Measurements from ENCODE around the gene CDC42BPA.
"Not testable (repeated sequence)": the region's sequence is repeated elsewhere in the genome, so short reads cannot be mapped to it uniquely, and the experiment has no call there.

The CDC42BPA gene

GRCh38 chr1:227032396-227032795 is 285.9 kb downstream of the CDC42BPA start:
- Histone ChIP-seq H3K4me1 (ENCODE audit: control insufficient read depth, insufficient read depth, low read length, poor library complexity, severe bottlenecking) (no peaks in the 10 kb centered on the region), H3K36me3 (ENCODE audit: control insufficient read depth, insufficient read depth, low read length) (peaks cover 37% of the 10 kb centered on the region), H3K4me3 (ENCODE audit: extremely low read depth, insufficient read depth, low read length, poor library complexity, severe bottlenecking) (no peak overlapping the region), H3K9me3 (ENCODE audit: control insufficient read depth, low read length) (no peaks in the 10 kb centered on the region), H3K27ac (ENCODE audit: low read depth, low read length, severe bottlenecking) (no peak overlapping the region)
- 90 to 100% methylated on average over 2 of the region's 3 CpGs for WGBS, 2 experiments (ENCODE audit: insufficient coverage in 2 of 2)

- Histone ChIP-seq H3K4me3 (ENCODE audit: extremely low read depth, insufficient read depth, low read length, poor library complexity, severe bottlenecking) (no peak overlapping the region), H3K9me3 (ENCODE audit: control insufficient read depth, low read length) (peaks cover 15% of the 10 kb centered on the region), H3K4me1 (ENCODE audit: control insufficient read depth, insufficient read depth, low read length, poor library complexity, severe bottlenecking) (no peaks in the 10 kb centered on the region), H3K36me3 (ENCODE audit: control insufficient read depth, insufficient read depth, low read length) (peaks cover 45% of the 10 kb centered on the region), H3K27ac (ENCODE audit: low read depth, low read length, severe bottlenecking) (no peak overlapping the region)
- no CpG with 5 or more reads among the region's 3 CpGs for WGBS, 2 experiments (ENCODE audit: insufficient coverage in 2 of 2)
Measured at GRCh38 chr1:227016990-227017389, 301.3 kb downstream of the CDC42BPA start.

- Histone ChIP-seq H3K36me3 (ENCODE audit: control insufficient read depth, insufficient read depth, low read length) (peaks cover 9% of the 10 kb centered on the region), H3K4me1 (ENCODE audit: control insufficient read depth, insufficient read depth, low read length, poor library complexity, severe bottlenecking) (no peaks in the 10 kb centered on the region), H3K9me3 (ENCODE audit: control insufficient read depth, low read length) (no peaks in the 10 kb centered on the region), H3K4me3 (ENCODE audit: extremely low read depth, insufficient read depth, low read length, poor library complexity, severe bottlenecking) (no peak overlapping the region), H3K27ac (ENCODE audit: low read depth, low read length, severe bottlenecking) (no peak overlapping the region)
- 93 to 100% methylated on average over 3 to 5 of the region's 5 CpGs for WGBS, 2 experiments (ENCODE audit: insufficient coverage in 2 of 2)
Measured at GRCh38 chr1:227010645-227011044, 307.6 kb downstream of the CDC42BPA start.

- no peaks in the 10 kb centered on the region for H3K4me1 ChIP-seq (ENCODE audit: control insufficient read depth, insufficient read depth, low read length, poor library complexity, severe bottlenecking)
- H3K27ac ChIP-seq (ENCODE audit: low read depth, low read length, severe bottlenecking), result no peak overlapping the region
- peaks cover 6% of the 10 kb centered on the region for H3K36me3 ChIP-seq (ENCODE audit: control insufficient read depth, insufficient read depth, low read length)
- H3K9me3 ChIP-seq (ENCODE audit: control insufficient read depth, low read length), result no peaks in the 10 kb centered on the region
- H3K4me3 ChIP-seq (ENCODE audit: extremely low read depth, insufficient read depth, low read length, poor library complexity, severe bottlenecking), result no peak overlapping the region
Measured at GRCh38 chr1:227009937-227010336, 308.4 kb downstream of the CDC42BPA start.

GRCh38 chr1:227006226-227006796 is 312.0 kb downstream of the CDC42BPA start:
- H3K4me1 ChIP-seq (ENCODE audit: control insufficient read depth, insufficient read depth, low read length, poor library complexity, severe bottlenecking), result no peaks in the 10 kb centered on the region
- no peaks in the 10 kb centered on the region for H3K9me3 ChIP-seq (ENCODE audit: control insufficient read depth, low read length)
- no peak overlapping the region for H3K4me3 ChIP-seq (ENCODE audit: extremely low read depth, insufficient read depth, low read length, poor library complexity, severe bottlenecking)
- H3K27ac ChIP-seq (ENCODE audit: low read depth, low read length, severe bottlenecking), result no peak overlapping the region
- H3K36me3 ChIP-seq (ENCODE audit: control insufficient read depth, insufficient read depth, low read length), result peaks cover 24% of the 10 kb centered on the region
- WGBS, 2 experiments (ENCODE audit: insufficient coverage in 2 of 2), result 80 to 84% methylated on average over 2 to 3 of the region's 5 CpGs

GRCh38 chr1:227004796-227005195 is 313.5 kb downstream of the CDC42BPA start:
- WGBS, 2 experiments (ENCODE audit: insufficient coverage in 2 of 2), result 80 to 93% methylated on average over 5 of the region's 8 CpGs
- Histone ChIP-seq H3K27ac (ENCODE audit: low read depth, low read length, severe bottlenecking) (no peak overlapping the region), H3K9me3 (ENCODE audit: control insufficient read depth, low read length) (peaks cover 3% of the 10 kb centered on the region), H3K4me1 (ENCODE audit: control insufficient read depth, insufficient read depth, low read length, poor library complexity, severe bottlenecking) (no peaks in the 10 kb centered on the region), H3K4me3 (ENCODE audit: extremely low read depth, insufficient read depth, low read length, poor library complexity, severe bottlenecking) (no peak overlapping the region), H3K36me3 (ENCODE audit: control insufficient read depth, insufficient read depth, low read length) (peaks cover 30% of the 10 kb centered on the region)

GRCh38 chr1:227003165-227003564 is 315.1 kb downstream of the CDC42BPA start:
- H3K27ac ChIP-seq (ENCODE audit: low read depth, low read length, severe bottlenecking), result no peak overlapping the region
- peaks cover 30% of the 10 kb centered on the region for H3K36me3 ChIP-seq (ENCODE audit: control insufficient read depth, insufficient read depth, low read length)
- H3K9me3 ChIP-seq (ENCODE audit: control insufficient read depth, low read length), result peaks cover 3% of the 10 kb centered on the region
- H3K4me1 ChIP-seq (ENCODE audit: control insufficient read depth, insufficient read depth, low read length, poor library complexity, severe bottlenecking), result no peaks in the 10 kb centered on the region
- H3K4me3 ChIP-seq (ENCODE audit: extremely low read depth, insufficient read depth, low read length, poor library complexity, severe bottlenecking), result no peak overlapping the region
- 94 to 97% methylated on average over 5 to 6 of the region's 8 CpGs for WGBS, 2 experiments (ENCODE audit: insufficient coverage in 2 of 2)

- H3K9me3 ChIP-seq (ENCODE audit: control insufficient read depth, low read length), result peaks cover 3% of the 10 kb centered on the region
- no peaks in the 10 kb centered on the region for H3K4me1 ChIP-seq (ENCODE audit: control insufficient read depth, insufficient read depth, low read length, poor library complexity, severe bottlenecking)
- no peak overlapping the region for H3K27ac ChIP-seq (ENCODE audit: low read depth, low read length, severe bottlenecking)
- H3K4me3 ChIP-seq (ENCODE audit: extremely low read depth, insufficient read depth, low read length, poor library complexity, severe bottlenecking), result no peak overlapping the region
- 92 to 97% methylated on average over 3 of the region's 3 CpGs for WGBS, 2 experiments (ENCODE audit: insufficient coverage in 2 of 2)
- H3K36me3 ChIP-seq (ENCODE audit: control insufficient read depth, insufficient read depth, low read length), result peaks cover 30% of the 10 kb centered on the region
Measured at GRCh38 chr1:227002531-227003049, 315.7 kb downstream of the CDC42BPA start.

GRCh38 chr1:226999579-226999978 is 318.7 kb downstream of the CDC42BPA start:
- not testable (repeated sequence) for H3K4me1 ChIP-seq (ENCODE audit: control insufficient read depth, insufficient read depth, low read length, poor library complexity, severe bottlenecking); H3K9me3 ChIP-seq (ENCODE audit: control insufficient read depth, low read length); H3K27ac ChIP-seq (ENCODE audit: low read depth, low read length, severe bottlenecking); H3K4me3 ChIP-seq (ENCODE audit: extremely low read depth, insufficient read depth, low read length, poor library complexity, severe bottlenecking)
- peaks cover 30% of the 10 kb centered on the region for H3K36me3 ChIP-seq (ENCODE audit: control insufficient read depth, insufficient read depth, low read length)
- WGBS, 2 experiments (ENCODE audit: insufficient coverage in 2 of 2), result no CpG with 5 or more reads among the region's 2 CpGs

GRCh38 chr1:226995365-226996332 is 322.6 kb downstream of the CDC42BPA start:
- 87 to 91% methylated on average over 6 of the region's 13 CpGs for WGBS, 2 experiments (ENCODE audit: insufficient coverage in 2 of 2)
- Histone ChIP-seq H3K36me3 (ENCODE audit: control insufficient read depth, insufficient read depth, low read length) (peaks cover 30% of the 10 kb centered on the region), H3K9me3 (ENCODE audit: control insufficient read depth, low read length) (peaks cover under 1% of the 10 kb centered on the region), H3K4me1 (ENCODE audit: control insufficient read depth, insufficient read depth, low read length, poor library complexity, severe bottlenecking) (no peaks in the 10 kb centered on the region), H3K4me3 (ENCODE audit: extremely low read depth, insufficient read depth, low read length, poor library complexity, severe bottlenecking) (no peak overlapping the region), H3K27ac (ENCODE audit: low read depth, low read length, severe bottlenecking) (no peak overlapping the region)

Measured in mesodermal cell (in vitro differentiated cells).